IMR-90 (cell line): ENCODE data around the gene ZPBP2. TPM values are rescaled to one million over a fixed set of nuclear protein-coding genes. Genes with fewer than 3 reads are reported as not detected.

Source experiments
- ATAC-seq: fragments of 200-7000 bp; cut with Tn5 transposase; 2 replicates; pipeline ENCODE4 v1.9.1; 2020; ENCODE audit warnings: low read depth, mild to moderate bottlenecking, moderate library complexity
- BruUV-seq: library from RNA; stranded (reverse); fragments of 400-500 nt; replicated peaks from 2 replicates; lab custom pipeline; 2021; lab: Mats Ljungman, UMichigan
- CTCF ChIA-PET: fragments of 300-600 bp; formaldehyde crosslinking; extraction: SDS; loops from one replicate; lab custom pipeline; 2021; ENCODE audit warnings: antibody characterized with exemption; lab: Yijun Ruan, JAX
- POLR2A ChIA-PET: fragments of 300-600 bp; sonication (Branson Sonifier 250); formaldehyde crosslinking; loops from one replicate; lab custom pipeline; 2022; ENCODE audit warnings: antibody characterized with exemption; ENCODE audit not compliant: unreplicated experiment; lab: Charles Lee
- DNase-seq: peaks from one replicate; pipeline ENCODE4 v3.0.0; 2013
- H2AFZ ChIP-seq: replicated peaks from 2 replicates; pipeline ENCODE3; 2013; ENCODE audit warnings: low read length, mild to moderate bottlenecking; ENCODE audit not compliant: poor library complexity
- H2AK5ac ChIP-seq: 2 replicates; pipeline ENCODE4 v1.6.1; 2013; ENCODE audit warnings: low read depth, low read length, inconsistent platforms
- H2AK9ac ChIP-seq: replicated peaks from 2 replicates; pipeline ENCODE3; 2013; ENCODE audit warnings: mild to moderate bottlenecking, low read depth, low read length, moderate library complexity; ENCODE audit not compliant: poor library complexity
- H2BK120ac ChIP-seq: 2 replicates; pipeline ENCODE4 v1.6.1; 2013; ENCODE audit warnings: low read depth, low read length, inconsistent platforms
- H2BK15ac ChIP-seq: 3 replicates; pipeline ENCODE4 v1.6.1; 2013; ENCODE audit warnings: low read depth, low read length, inconsistent platforms
- H2BK20ac ChIP-seq: 2 replicates; pipeline ENCODE4 v1.6.1; 2013; ENCODE audit warnings: low read depth, mild to moderate bottlenecking, inconsistent platforms, low read length, moderate library complexity
- H2BK5ac ChIP-seq: 2 replicates; pipeline ENCODE4 v1.6.1; 2013; ENCODE audit warnings: mild to moderate bottlenecking, low read depth, low read length, inconsistent platforms; ENCODE audit not compliant: poor library complexity, severe bottlenecking
- H3K14ac ChIP-seq: replicated peaks from 2 replicates; pipeline ENCODE4 v1.6.1; 2013; ENCODE audit warnings: low read depth, low read length, inconsistent platforms
- H3K18ac ChIP-seq: 2 replicates; pipeline ENCODE4 v1.6.1; 2013; ENCODE audit warnings: low read depth, low read length, control low read depth
- H3K23ac ChIP-seq: 2 replicates; pipeline ENCODE4 v1.6.1; 2013; ENCODE audit warnings: low read depth, low read length, inconsistent platforms
- H3K27ac ChIP-seq: 2 replicates; pipeline ENCODE4 v1.5.1; 2013; ENCODE audit warnings: mild to moderate bottlenecking, control low read depth, low read length; ENCODE audit not compliant: insufficient read depth
- H3K27me3 ChIP-seq: 2 replicates; pipeline ENCODE4 v1.6.1; 2013; ENCODE audit warnings: low read length; ENCODE audit not compliant: control insufficient read depth, insufficient read depth
- H3K36me3 ChIP-seq: 2 replicates; pipeline ENCODE4 v1.6.1; 2013; ENCODE audit warnings: low read length, mixed read lengths; ENCODE audit not compliant: control insufficient read depth, insufficient read depth
- H3K4ac ChIP-seq: 2 replicates; pipeline ENCODE4 v1.6.1; 2013; ENCODE audit warnings: low read depth, low read length, inconsistent platforms
- H3K4me1 ChIP-seq: 2 replicates; pipeline ENCODE4 v1.6.1; 2013; ENCODE audit warnings: low read length, mixed read lengths; ENCODE audit not compliant: control insufficient read depth, insufficient read depth
- H3K4me2 ChIP-seq: 2 replicates; pipeline ENCODE4 v1.6.1; 2013; ENCODE audit warnings: low read depth, mild to moderate bottlenecking, control low read depth, low read length, moderate library complexity
- H3K4me3 ChIP-seq: 2 replicates; pipeline ENCODE4 v1.5.1; 2013; ENCODE audit warnings: low read depth, mild to moderate bottlenecking, control low read depth, low read length, moderate library complexity; ENCODE audit not compliant: insufficient read depth
- H3K56ac ChIP-seq: 2 replicates; pipeline ENCODE4 v1.6.1; 2013; ENCODE audit warnings: low read length, inconsistent platforms; ENCODE audit not compliant: insufficient read depth; ENCODE audit errors: extremely low read depth
- H3K79me1 ChIP-seq, 2 experiments: 2 replicates each; pipeline ENCODE4 v1.6.1; 2013; ENCODE audit warnings: low read length in 2 of 2, inconsistent platforms in 1 of 2, low read depth in 1 of 2
- H3K9ac ChIP-seq: 2 replicates; pipeline ENCODE4 v1.6.1; 2013; ENCODE audit warnings: low read depth, low read length, control low read depth
- H3K9me1 ChIP-seq: 2 replicates; pipeline ENCODE4 v1.6.1; 2013; ENCODE audit warnings: low read length, inconsistent platforms; ENCODE audit not compliant: insufficient read depth
- H3K9me3 ChIP-seq: 2 replicates; pipeline ENCODE4 v1.6.1; 2013; ENCODE audit warnings: low read length; ENCODE audit not compliant: control insufficient read depth, insufficient read depth
- H4K20me1 ChIP-seq: 2 replicates; pipeline ENCODE4 v1.6.1; 2013; ENCODE audit warnings: low read length, inconsistent platforms; ENCODE audit not compliant: insufficient read depth
- H4K5ac ChIP-seq: 2 replicates; pipeline ENCODE4 v1.6.1; 2013; ENCODE audit warnings: mild to moderate bottlenecking, low read depth, low read length, control low read depth
- H4K8ac ChIP-seq, 2 experiments: 2 replicates each; pipeline ENCODE4 v1.6.1; 2013; ENCODE audit warnings: low read depth in 2 of 2, low read length in 2 of 2, control low read depth in 1 of 2, inconsistent platforms in 1 of 2
- H4K91ac ChIP-seq: 2 replicates; pipeline ENCODE4 v1.6.1; 2013; ENCODE audit warnings: low read depth, low read length, inconsistent platforms; ENCODE audit not compliant: insufficient read depth
- BHLHE40 ChIP-seq: fragments of 150-350 bp; IDR thresholded peaks from 2 replicates; pipeline ENCODE4 v1.6.1; 2016; ENCODE audit warnings: mild to moderate bottlenecking, low read depth, low read length
- ELK1 ChIP-seq: fragments of 150-350 bp; IDR thresholded peaks from 2 replicates; pipeline ENCODE4 v1.6.1; 2016; ENCODE audit warnings: low read depth, mild to moderate bottlenecking, low read length, moderate library complexity, borderline replicate concordance
- NFE2L2 ChIP-seq: fragments of 150-350 bp; IDR thresholded peaks from 2 replicates; pipeline ENCODE4 v1.6.1; 2016; ENCODE audit warnings: low read depth, mild to moderate bottlenecking, low read length
- RFX5 ChIP-seq: IDR thresholded peaks from 2 replicates; pipeline ENCODE4 v1.8.0; 2012; ENCODE audit warnings: low read depth, mild to moderate bottlenecking, low read length, moderate library complexity
- USF2 ChIP-seq: fragments of 150-350 bp; IDR thresholded peaks from 2 replicates; pipeline ENCODE4 v1.6.1; 2017; ENCODE audit warnings: mild to moderate bottlenecking, antibody characterized with exemption, low read length, low read depth
- WGBS, 2 experiments: methylation state at CpG; one replicate each; pipeline versions ENCODE4 v1.1.5 to v1.1.7; 2013; ENCODE audit warnings: missing lambda C conversion rate in 2 of 2; ENCODE audit not compliant: insufficient read length in 1 of 2; ENCODE audit errors: extremely low coverage in 2 of 2; 5-methylcytosine and 5-hydroxymethylcytosine counted together
- dilution Hi-C: fragments of 300-500 bp; cut with HindIII; formaldehyde crosslinking; loops from one replicate; pipeline ENCODE4 v1.14.3; 2018; ENCODE audit warnings: low sequenced_read_pairs; ENCODE audit not compliant: unreplicated experiment
- in situ Hi-C: fragments of 300-500 bp; cut with MboI; formaldehyde crosslinking; loops from 3 replicates; pipeline ENCODE4 v1.14.3; 2019; ENCODE audit warnings: low sequenced_read_pairs, inconsistent platforms, mixed read lengths
- intact Hi-C: fragments of 100-400 bp; cut with micrococcal nuclease; formaldehyde crosslinking; loops from 2 replicates; pipeline ENCODE4 v1.10.0; 2022
- polyA plus RNA-seq, 3 experiments: library from polyadenylated mRNA; depleted of rRNA; stranded (reverse); fragments of >200 nt; gene quantifications; 2 replicates each; pipeline ENCODE4 v1.2.3, GENCODE V29; 2012; ENCODE audit warnings: low replicate concordance in 1 of 3
- total RNA-seq: library from RNA; depleted of rRNA; stranded (reverse); fragments of >200 nt; gene quantifications from 2 replicates; pipeline ENCODE4 v1.2.3, GENCODE V29; 2012

The ZPBP2 gene
- total and polyA plus RNA-seq, 2 of the 4 experiments (the other 2 are of a cell fraction) = not detected

GRCh38 chr17:39889200-39889599, 21.2 kb downstream of the ZPBP2 start:
- H3K4me3 ChIP-seq = no peak overlapping the region
- no peak overlapping the region for H4K91ac ChIP-seq
- no peak overlapping the region for H2AK9ac ChIP-seq
- no peak overlapping the region for H2BK5ac ChIP-seq
- no peak overlapping the region for H4K8ac ChIP-seq
- H2AFZ ChIP-seq = no peak overlapping the region
- no peaks in the 10 kb centered on the region for H3K9me1 ChIP-seq
- H4K20me1 ChIP-seq = no peaks in the 10 kb centered on the region
- H2AK5ac ChIP-seq = no peak overlapping the region
- H2BK15ac ChIP-seq = no peak overlapping the region
- no peak overlapping the region for H3K27ac ChIP-seq
- dilution Hi-C loops (no loop called here), intact Hi-C loops (no loop called here), in situ Hi-C loops (no loop called here)
- H3K4me2 ChIP-seq = no peak overlapping the region
- POLR2A ChIA-PET = no interaction called here
- H3K9me3 ChIP-seq = no peaks in the 10 kb centered on the region; the same call in 1 of the 2 replicates
- TF ChIP-seq ELK1 (no peak), NFE2L2 (no peak), RFX5 (no peak), BHLHE40 (no peak), USF2 (no peak)
- H3K18ac ChIP-seq = no peak overlapping the region
- H4K5ac ChIP-seq = no peak overlapping the region
- H3K36me3 ChIP-seq = no peaks in the 10 kb centered on the region
- no peak overlapping the region for H3K56ac ChIP-seq
- H2BK20ac ChIP-seq = no peak overlapping the region
- no peaks in the 10 kb centered on the region for H3K4me1 ChIP-seq
- H3K79me1 ChIP-seq = no peaks in the 10 kb centered on the region
- DNase-seq = no peak
- no peak overlapping the region for H2BK120ac ChIP-seq
- WGBS, 2 experiments = no CpG with 5 or more reads among the region's 2 CpGs
- CTCF ChIA-PET = no interaction called here
- H3K4ac ChIP-seq = no peak overlapping the region
- BruUV-seq = no TSS peak
- no peak overlapping the region for H3K23ac ChIP-seq
- peaks cover 35% of the 10 kb centered on the region for H3K27me3 ChIP-seq
- no peak for ATAC-seq
- H3K14ac ChIP-seq = no peak overlapping the region
- H3K9ac ChIP-seq = no peak overlapping the region
